ENCODE results near the gene RAET1G. TPM values are rescaled to one million over a fixed set of nuclear protein-coding genes. Genes with fewer than 3 reads are reported as not detected.
"Not testable (repeated sequence)": the region's sequence is repeated elsewhere in the genome, so short reads cannot be mapped to it uniquely, and the experiment has no call there.

The RAET1G gene
- polyA plus RNA-seq, 2 of the 4 experiments (the other 2 are of a cell fraction), result 10.1 to 24.4 TPM

DNA sequence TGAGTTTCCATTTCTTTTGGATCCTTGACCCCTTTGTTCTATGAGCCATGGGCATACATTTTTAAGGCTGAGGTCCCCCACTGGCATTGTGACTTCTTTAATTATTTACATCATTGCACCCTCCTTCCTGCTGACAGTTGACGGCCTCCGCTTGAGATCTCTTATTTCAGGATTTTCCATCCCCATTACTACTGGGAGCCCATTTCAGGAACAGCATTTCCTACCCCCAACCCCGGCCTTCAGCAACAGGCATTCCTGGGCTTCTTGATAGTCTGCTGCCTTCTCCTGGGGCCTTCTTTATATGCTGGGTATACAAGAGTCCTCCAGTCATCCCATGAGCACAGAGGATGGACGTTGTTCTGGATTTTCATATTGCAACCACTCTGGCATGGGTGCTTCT lies 44.7 kb upstream of the RAET1G start:
- H3K4me1 ChIP-seq, result peaks cover 8% of the 10 kb centered on the region
- POLR2A ChIA-PET, result no interaction called here
- WGBS (ENCODE audit: missing lambda C conversion rate), result 82% methylated on average over 3 of the region's 4 CpGs
- CTCF ChIA-PET, result no interaction called here
- TF ChIP-seq FOSL2 (IDR thresholded peaks at IDR 0.05) (no peak), FOSL2 (CRISPR knock-in tag; IDR thresholded peaks at IDR 0.05) (no peak), TP53 (CRISPR knock-in tag; IDR thresholded peaks at IDR 0.05) (no peak), POLR2A (IDR thresholded peaks at IDR 0.05; ENCODE audit: low read length) (no peak), JUN (IDR thresholded peaks at IDR 0.05) (no peak), RARB (CRISPR knock-in tag; IDR thresholded peaks at IDR 0.05) (no peak), CBX8 (IDR thresholded peaks at IDR 0.05) (no peak), KDM5A (IDR thresholded peaks at IDR 0.05) (no peak), HEYL (CRISPR knock-in tag; IDR thresholded peaks at IDR 0.05) (no peak), TFCP2L1 (CRISPR knock-in tag; IDR thresholded peaks at IDR 0.05) (no peak), MAZ (IDR thresholded peaks at IDR 0.05; ENCODE audit: borderline replicate concordance, low read depth, low read length) (no peak), CBX2 (IDR thresholded peaks at IDR 0.05; ENCODE audit: borderline replicate concordance, low read depth) (no peak)
- TF ChIP-seq, protein P1, sequence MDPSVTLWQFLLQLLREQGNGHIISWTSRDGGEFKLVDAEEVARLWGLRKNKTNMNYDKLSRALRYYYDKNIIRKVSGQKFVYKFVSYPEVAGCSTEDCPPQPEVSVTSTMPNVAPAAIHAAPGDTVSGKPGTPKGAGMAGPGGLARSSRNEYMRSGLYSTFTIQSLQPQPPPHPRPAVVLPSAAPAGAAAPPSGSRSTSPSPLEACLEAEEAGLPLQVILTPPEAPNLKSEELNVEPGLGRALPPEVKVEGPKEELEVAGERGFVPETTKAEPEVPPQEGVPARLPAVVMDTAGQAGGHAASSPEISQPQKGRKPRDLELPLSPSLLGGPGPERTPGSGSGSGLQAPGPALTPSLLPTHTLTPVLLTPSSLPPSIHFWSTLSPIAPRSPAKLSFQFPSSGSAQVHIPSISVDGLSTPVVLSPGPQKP (IDR thresholded peaks at IDR 0.05; ENCODE audit: low read depth, low read length), result no peak
- no peak overlapping the region for H3K4me3 ChIP-seq
- H3K4me2 ChIP-seq, result no peak overlapping the region
- FAIRE-seq (no peak), ATAC-seq (no peak), DNase-seq (ENCODE audit: low read depth in 1 of 2, low spot score in 1 of 2) (no peak)
- H3K9me3 ChIP-seq, result no peaks in the 10 kb centered on the region
- H3K27ac ChIP-seq, result no peak overlapping the region

DNA sequence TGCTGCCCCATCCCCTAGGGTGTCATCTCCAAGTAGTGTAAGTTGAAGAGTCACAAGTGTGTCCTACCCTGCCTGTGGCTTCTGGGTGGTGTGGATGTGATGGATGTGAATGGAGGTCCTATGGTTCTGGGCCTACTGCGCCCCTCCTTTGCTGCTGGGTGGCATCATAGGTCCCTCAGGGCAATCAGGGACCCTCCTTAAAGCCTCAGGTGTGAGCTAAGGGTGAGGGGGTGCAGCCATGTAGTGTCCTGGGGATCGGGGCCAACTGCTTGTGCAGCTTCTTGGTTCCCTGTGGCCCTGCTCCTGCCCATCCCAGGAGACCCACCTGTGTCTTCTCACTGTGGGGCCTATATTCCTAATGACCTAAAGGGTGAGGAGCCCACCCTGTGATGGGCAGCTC lies 43.4 kb upstream of the RAET1G start:
- 67% methylated on average over 1 of the region's 2 CpGs for WGBS (ENCODE audit: missing lambda C conversion rate)
- POLR2A ChIA-PET, CTCF ChIA-PET: not testable (repeated sequence)

DNA sequence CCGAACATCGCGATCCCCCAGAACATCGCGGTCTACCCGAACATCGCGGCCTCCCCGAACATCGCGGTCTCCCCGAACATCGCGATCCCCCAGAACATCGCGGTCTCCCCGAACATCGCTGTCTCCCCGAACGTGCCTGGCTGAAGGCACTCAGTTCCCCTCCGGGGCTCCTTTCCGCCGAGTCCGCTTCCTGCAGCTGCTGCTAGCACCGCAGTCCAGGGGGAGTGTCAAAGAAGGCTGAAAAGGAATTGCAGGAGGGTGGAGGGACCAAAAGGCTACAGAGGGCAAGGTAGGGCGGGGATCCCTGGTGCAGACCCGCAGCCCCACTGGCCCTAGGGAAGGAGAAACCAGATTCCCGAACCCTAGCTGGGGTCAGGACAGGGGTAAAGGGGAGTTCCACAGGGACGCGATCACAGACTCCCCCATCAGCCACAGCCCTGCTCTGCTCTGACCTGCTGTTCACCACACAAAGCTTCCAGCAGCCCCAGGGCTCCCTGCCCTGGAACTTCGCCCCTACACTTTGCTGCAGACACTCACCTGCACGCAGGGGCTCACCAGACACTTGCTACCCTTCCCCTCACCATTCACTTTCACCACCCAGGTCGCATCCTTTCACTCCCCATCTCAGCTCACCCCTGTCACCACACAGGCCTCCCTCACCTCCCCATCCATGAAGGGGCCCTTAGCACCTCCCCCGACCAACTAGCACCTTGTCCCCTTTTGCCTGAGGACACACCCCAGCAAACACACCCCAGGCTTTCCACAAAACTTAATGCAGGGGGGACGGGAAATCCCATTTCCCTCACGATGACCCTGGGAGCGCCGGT lies 42.5 kb upstream of the RAET1G start:
- H3K4me2 ChIP-seq, result no peak overlapping the region
- peaks cover 8% of the 10 kb centered on the region for H3K4me1 ChIP-seq
- POLR2A ChIA-PET, result no interaction called here
- ATAC-seq (no peak), FAIRE-seq (no peak), DNase-seq (ENCODE audit: low read depth in 1 of 2, low spot score in 1 of 2) (no peak)
- TF ChIP-seq MAFK (IDR thresholded peaks at IDR 0.05; ENCODE audit: partially characterized antibody), result no peak
- TF ChIP-seq RARB (CRISPR knock-in tag; IDR thresholded peaks at IDR 0.05), result no peak
- no peak for TF ChIP-seq EHMT2 (IDR thresholded peaks at IDR 0.05; ENCODE audit: low read depth)
- TF ChIP-seq, protein P2, sequence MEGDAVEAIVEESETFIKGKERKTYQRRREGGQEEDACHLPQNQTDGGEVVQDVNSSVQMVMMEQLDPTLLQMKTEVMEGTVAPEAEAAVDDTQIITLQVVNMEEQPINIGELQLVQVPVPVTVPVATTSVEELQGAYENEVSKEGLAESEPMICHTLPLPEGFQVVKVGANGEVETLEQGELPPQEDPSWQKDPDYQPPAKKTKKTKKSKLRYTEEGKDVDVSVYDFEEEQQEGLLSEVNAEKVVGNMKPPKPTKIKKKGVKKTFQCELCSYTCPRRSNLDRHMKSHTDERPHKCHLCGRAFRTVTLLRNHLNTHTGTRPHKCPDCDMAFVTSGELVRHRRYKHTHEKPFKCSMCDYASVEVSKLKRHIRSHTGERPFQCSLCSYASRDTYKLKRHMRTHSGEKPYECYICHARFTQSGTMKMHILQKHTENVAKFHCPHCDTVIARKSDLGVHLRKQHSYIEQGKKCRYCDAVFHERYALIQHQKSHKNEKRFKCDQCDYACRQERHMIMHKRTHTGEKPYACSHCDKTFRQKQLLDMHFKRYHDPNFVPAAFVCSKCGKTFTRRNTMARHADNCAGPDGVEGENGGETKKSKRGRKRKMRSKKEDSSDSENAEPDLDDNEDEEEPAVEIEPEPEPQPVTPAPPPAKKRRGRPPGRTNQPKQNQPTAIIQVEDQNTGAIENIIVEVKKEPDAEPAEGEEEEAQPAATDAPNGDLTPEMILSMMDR (IDR thresholded peaks at IDR 0.05), result no peak
- no peak for TF ChIP-seq HOXB13 (CRISPR knock-in tag; IDR thresholded peaks at IDR 0.05; ENCODE audit: low read depth)
- TF ChIP-seq CBX2 (IDR thresholded peaks at IDR 0.05; ENCODE audit: borderline replicate concordance, low read depth), result no peak
- no peak for TF ChIP-seq TFCP2L1 (CRISPR knock-in tag; IDR thresholded peaks at IDR 0.05)
- TF ChIP-seq KDM1A (IDR thresholded peaks at IDR 0.05; ENCODE audit: low read depth), result no peak
- TF ChIP-seq, protein P3, sequence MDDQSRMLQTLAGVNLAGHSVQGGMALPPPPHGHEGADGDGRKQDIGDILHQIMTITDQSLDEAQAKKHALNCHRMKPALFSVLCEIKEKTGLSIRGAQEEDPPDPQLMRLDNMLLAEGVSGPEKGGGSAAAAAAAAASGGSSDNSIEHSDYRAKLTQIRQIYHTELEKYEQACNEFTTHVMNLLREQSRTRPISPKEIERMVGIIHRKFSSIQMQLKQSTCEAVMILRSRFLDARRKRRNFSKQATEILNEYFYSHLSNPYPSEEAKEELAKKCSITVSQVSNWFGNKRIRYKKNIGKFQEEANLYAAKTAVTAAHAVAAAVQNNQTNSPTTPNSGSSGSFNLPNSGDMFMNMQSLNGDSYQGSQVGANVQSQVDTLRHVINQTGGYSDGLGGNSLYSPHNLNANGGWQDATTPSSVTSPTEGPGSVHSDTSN (IDR thresholded peaks at IDR 0.05), result no peak
- no peak for TF ChIP-seq EP300 (IDR thresholded peaks at IDR 0.05)
- no peak for TF ChIP-seq JUN (IDR thresholded peaks at IDR 0.05)
- TF ChIP-seq, protein P4, sequence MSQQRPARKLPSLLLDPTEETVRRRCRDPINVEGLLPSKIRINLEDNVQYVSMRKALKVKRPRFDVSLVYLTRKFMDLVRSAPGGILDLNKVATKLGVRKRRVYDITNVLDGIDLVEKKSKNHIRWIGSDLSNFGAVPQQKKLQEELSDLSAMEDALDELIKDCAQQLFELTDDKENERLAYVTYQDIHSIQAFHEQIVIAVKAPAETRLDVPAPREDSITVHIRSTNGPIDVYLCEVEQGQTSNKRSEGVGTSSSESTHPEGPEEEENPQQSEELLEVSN (IDR thresholded peaks at IDR 0.05; ENCODE audit: borderline replicate concordance, low read depth), result no peak
- TF ChIP-seq ZNF302 (CRISPR knock-in tag; IDR thresholded peaks at IDR 0.05), result no peak
- no peak for TF ChIP-seq NPAS2 (CRISPR knock-in tag; IDR thresholded peaks at IDR 0.05; ENCODE audit: borderline replicate concordance)
- TF ChIP-seq RNF2 (IDR thresholded peaks at IDR 0.05; ENCODE audit: borderline replicate concordance, low read depth), result no peak
- TF ChIP-seq CHD2 (IDR thresholded peaks at IDR 0.05; ENCODE audit: low read length, partially characterized antibody), result no peak
- CTCF ChIA-PET, result interaction anchor here (0.5 to 0.6 kb wide), 2 partner anchors 287 to 292 kb away, joined by 3 read pairs; no protein-coding TSS in a partner anchor
- no peak overlapping the region for H3K4me3 ChIP-seq
- WGBS (ENCODE audit: missing lambda C conversion rate), result 93% methylated on average over 35 of the region's 38 CpGs
- no peak overlapping the region for H3K27ac ChIP-seq
- H3K9me3 ChIP-seq, result no peaks in the 10 kb centered on the region

More for the DNA sequence above, 43.4 kb upstream of the RAET1G start:
- H3K9me3 ChIP-seq; H3K27ac ChIP-seq; H3K4me3 ChIP-seq; H3K4me1 ChIP-seq; DNase-seq (ENCODE audit: low read depth in 1 of 2, low spot score in 1 of 2); H3K4me2 ChIP-seq; FAIRE-seq; ATAC-seq: not testable (repeated sequence)
